ENCODE data around the gene LRRD1.

LRRD1 gene

DNA sequence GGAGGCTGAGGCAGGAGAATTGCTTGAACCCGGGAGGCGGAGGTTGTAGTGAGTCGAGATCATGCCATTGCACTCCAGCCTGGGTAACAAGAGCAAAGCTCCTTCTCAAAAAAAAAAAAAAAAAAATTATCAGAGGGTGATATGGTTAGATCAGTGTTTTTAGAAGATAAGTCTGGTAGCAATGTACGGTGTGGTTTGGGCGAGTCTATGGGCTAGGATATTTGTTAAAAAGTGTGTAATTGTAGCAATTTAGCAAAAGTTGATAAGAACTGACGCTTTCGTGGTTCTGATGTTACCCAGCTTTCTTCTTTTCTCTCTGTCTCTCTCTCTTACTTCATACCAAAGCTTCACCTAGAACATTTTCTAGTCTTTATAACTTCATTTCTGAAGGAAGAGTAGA, 37.8 kb downstream of the LRRD1 start:
- H3K4me3 ChIP-seq (replicated peaks in 1 of 2; ENCODE audit: low read depth in 2 of 2, low read length in 2 of 2) = no peak overlapping the region
- DNase-seq (ENCODE audit: low read depth in 2 of 2) = no peak
- TF ChIP-seq, protein P1, sequence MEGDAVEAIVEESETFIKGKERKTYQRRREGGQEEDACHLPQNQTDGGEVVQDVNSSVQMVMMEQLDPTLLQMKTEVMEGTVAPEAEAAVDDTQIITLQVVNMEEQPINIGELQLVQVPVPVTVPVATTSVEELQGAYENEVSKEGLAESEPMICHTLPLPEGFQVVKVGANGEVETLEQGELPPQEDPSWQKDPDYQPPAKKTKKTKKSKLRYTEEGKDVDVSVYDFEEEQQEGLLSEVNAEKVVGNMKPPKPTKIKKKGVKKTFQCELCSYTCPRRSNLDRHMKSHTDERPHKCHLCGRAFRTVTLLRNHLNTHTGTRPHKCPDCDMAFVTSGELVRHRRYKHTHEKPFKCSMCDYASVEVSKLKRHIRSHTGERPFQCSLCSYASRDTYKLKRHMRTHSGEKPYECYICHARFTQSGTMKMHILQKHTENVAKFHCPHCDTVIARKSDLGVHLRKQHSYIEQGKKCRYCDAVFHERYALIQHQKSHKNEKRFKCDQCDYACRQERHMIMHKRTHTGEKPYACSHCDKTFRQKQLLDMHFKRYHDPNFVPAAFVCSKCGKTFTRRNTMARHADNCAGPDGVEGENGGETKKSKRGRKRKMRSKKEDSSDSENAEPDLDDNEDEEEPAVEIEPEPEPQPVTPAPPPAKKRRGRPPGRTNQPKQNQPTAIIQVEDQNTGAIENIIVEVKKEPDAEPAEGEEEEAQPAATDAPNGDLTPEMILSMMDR (IDR thresholded peaks at IDR 0.05; ENCODE audit: low read depth, low read length) = no peak

DNA sequence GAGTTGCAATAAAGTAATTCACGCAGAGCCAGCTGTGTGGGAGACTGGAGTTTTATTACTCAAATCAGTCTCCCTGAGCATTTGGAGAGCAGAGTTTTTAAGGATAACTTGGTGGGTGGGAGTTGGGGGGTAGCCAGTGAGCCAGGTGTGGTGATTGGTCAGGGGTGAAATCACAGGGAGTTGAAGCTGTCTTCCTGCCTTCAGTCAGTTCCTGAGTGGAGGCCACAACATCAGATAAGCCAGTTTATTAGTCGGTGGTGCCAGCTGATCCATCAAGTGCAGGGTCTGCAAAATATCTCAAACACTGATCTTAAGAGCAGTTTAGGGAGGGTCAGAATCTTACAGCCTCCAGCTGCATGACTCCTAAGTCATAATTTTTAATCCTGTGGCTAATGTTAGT, 41.4 kb downstream of the LRRD1 start:
- TF ChIP-seq, protein P1 (IDR thresholded peaks at IDR 0.05; ENCODE audit: low read depth, low read length) = no peak
- no peak overlapping the region for H3K4me3 ChIP-seq (replicated peaks in 1 of 2; ENCODE audit: low read depth in 2 of 2, low read length in 2 of 2)
- DNase-seq (ENCODE audit: low read depth in 2 of 2) = peak in 1 of 2 donors; percentile 47

- TF ChIP-seq, protein P1 (IDR thresholded peaks at IDR 0.05; ENCODE audit: low read depth, low read length) = no peak
- H3K4me3 ChIP-seq (replicated peaks in 1 of 2; ENCODE audit: low read depth in 2 of 2, low read length in 2 of 2) = peak overlapping the region; percentile 92 to 93
- peak in 1 of 2 donors; percentile 57 for DNase-seq (ENCODE audit: low read depth in 2 of 2)
Observed at GRCh38 chr7:92135052-92135889, 43.7 kb downstream of the LRRD1 start.

GRCh38 chr7:92134271-92135051, 44.5 kb downstream of the LRRD1 start, which contains the start of gene CYP51A1:
TSS of gene CYP51A1 (minus strand) at chr7:92134477. CDS start at chr7:92134364, 113 bp downstream.
- H3K4me3 ChIP-seq (replicated peaks in 1 of 2; ENCODE audit: low read depth in 2 of 2, low read length in 2 of 2) = peak within 1 kb of the TSS; percentile 92 to 93
- TF ChIP-seq, protein P1 (IDR thresholded peaks at IDR 0.05; ENCODE audit: low read depth, low read length) = no peak
- DNase-seq (ENCODE audit: low read depth in 2 of 2) = peak; percentile 94 to 96

DNA sequence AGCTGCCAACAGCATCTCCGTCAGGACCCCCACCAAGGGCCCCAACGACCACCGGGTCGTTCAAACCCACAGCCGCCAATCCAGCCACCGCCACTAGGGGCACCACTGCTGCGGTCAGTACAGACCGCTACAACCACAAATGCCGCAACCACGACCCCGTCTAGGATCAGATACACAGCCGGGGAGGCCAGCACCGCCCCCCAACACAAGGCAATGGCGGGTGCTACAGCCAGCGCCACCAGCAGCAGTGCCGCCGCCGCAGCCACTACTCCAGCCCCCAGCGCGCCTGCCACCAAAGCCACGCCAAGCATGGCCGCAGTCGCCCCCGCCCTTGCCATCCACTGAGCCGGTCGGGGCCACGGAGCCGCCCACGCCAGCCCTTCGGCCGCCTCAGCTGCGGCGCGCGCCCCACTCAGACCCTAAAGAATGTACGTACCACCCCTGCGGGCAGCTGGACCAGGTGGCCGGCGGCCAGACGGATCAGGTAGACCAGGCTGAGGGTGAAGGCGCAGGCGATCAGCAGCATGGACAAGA, 45.1 kb downstream of the LRRD1 start:
- TF ChIP-seq, protein P1 (IDR thresholded peaks at IDR 0.05; ENCODE audit: low read depth, low read length) = peak; percentile 86
- peak overlapping the region; percentile 92 to 93 for H3K4me3 ChIP-seq (replicated peaks in 1 of 2; ENCODE audit: low read depth in 2 of 2, low read length in 2 of 2)
- peak; percentile 62 to 72 for DNase-seq (ENCODE audit: low read depth in 2 of 2)

- peak overlapping the region; percentile 92 to 93 for H3K4me3 ChIP-seq (replicated peaks in 1 of 2; ENCODE audit: low read depth in 2 of 2, low read length in 2 of 2)
- DNase-seq (ENCODE audit: low read depth in 2 of 2) = peak; percentile 15
- TF ChIP-seq, protein P1 (IDR thresholded peaks at IDR 0.05; ENCODE audit: low read depth, low read length) = no peak
Observed at GRCh38 chr7:92133133-92133736, 45.7 kb downstream of the LRRD1 start.

All from cardiac fibroblast (primary cell).